Cerebellar cortex (tissue), 1 donor: Measurements from ENCODE around the gene CAP1.
A peak's percentile ranks its signal among the peaks of the same experiment; 100 is the strongest.

ENCODE experiments used
- DNase-seq: peaks from one replicate; pipeline ENCODE4 v3.0.0-alpha.2; 2015; ENCODE audit warnings: low spot score

Gene CAP1

GRCh38 chr1:40058453-40059337 lies 18.2 kb downstream of the CAP1 start:
- no peak for DNase-seq

- no peak for DNase-seq
These were observed 18.9 kb downstream of the CAP1 start for GRCh38 chr1:40059338-40059959.

GRCh38 chr1:40059960-40060750 lies 19.6 kb downstream of the CAP1 start:
- no peak for DNase-seq

DNA sequence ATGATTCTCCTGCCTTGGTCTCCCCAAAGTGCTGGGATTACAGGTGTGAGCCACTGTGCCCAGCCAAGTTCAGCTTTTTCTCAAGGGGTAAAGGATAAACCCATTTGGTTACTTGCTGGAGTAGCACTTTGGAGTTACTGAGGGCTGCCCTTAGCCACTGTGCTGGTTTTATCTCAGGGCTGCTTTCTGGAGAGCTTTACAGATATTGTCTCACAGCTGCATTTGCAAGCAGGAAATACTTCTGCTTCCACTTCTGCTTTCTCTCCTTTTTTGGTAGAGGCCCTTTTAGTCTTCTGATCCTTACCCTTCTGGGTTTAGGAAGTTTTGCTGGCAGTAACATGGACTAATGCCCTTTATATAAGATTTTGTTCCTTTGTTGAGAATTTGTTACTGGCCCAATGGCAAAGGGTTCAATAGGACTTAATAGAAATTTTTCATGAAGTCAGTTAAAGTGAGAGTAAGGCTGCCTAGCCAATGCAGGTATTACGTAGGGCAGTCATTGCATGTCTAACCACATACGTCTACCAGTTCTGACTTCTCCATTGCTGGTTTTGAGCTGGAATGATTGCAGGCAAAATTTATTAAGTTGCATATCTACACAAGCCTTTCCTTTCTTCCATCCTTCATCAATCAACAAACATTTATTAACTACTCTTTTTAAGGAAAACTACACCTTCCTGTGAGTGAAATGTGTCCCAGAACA lies 24.4 kb downstream of the CAP1 start:
- no peak for DNase-seq

GRCh38 chr1:40067023-40067422 lies 26.5 kb downstream of the CAP1 start:
- DNase-seq: no peak

GRCh38 chr1:40067851-40068250 lies 27.3 kb downstream of the CAP1 start:
- no peak for DNase-seq

DNA sequence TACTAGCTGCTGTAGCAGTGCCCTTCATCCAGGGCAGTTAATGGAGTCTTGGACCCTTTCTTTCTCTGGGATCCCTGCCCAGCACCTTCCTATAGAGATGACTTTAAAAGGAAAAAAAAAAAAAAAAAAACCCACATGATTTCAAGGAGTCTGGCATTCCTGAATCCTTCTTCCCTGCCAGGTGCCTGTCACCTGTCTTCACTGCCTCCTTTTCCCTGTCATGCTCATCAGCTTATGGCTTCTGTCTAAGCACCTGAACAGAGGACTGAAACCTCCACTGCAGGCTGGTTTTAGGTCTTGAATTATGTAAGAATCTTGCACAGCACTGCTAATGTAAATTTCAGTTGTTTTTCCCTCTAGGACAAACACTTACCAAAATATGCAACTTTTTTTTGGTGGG lies 31.6 kb downstream of the CAP1 start:
- no peak for DNase-seq

DNA sequence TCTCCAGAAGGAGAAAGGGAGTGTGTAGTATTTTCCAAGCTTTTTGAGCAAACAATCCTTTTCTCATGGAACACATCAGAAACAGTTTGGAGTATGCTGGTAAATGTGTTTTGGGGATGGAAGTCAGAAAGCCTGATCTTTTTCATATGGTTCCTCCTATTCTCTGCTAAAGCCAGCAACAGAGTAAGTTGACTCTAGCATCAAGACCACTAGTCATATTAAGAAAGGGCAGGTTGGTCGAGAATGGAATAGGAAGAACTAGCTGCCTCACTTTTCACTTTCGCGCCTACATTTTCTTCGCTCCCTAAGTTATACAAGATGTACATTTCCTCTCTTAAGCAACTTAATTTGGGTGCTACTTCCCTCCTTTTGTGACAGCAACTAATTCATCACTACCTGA lies 32.5 kb downstream of the CAP1 start:
- DNase-seq: no peak

- DNase-seq: no peak
These were observed 34.7 kb downstream of the CAP1 start for GRCh38 chr1:40075266-40075665.

DNA sequence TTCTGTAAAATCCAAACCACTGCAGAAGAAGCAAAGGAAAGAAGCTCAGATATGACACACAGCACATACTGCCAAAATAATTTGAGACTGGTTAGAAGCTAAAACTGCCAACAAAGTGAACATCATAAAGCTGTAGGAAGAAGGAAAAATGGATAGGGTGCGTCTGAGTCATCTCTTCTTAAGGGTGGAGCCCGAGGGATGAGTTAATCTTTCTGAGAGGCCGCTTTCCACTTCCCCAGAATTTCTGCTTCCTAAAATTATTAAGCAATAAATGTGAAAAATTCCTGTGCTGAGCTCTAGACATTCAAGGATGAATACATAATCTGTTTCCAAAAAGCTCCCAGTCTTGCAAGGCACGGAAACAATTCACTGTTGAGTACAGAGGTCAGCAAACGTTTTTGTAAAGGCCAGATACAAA lies 36.4 kb downstream of the CAP1 start:
- no peak for DNase-seq

- DNase-seq: peak; percentile 71
These were observed 38.2 kb downstream of the CAP1 start for GRCh38 chr1:40078512-40079333.

DNA sequence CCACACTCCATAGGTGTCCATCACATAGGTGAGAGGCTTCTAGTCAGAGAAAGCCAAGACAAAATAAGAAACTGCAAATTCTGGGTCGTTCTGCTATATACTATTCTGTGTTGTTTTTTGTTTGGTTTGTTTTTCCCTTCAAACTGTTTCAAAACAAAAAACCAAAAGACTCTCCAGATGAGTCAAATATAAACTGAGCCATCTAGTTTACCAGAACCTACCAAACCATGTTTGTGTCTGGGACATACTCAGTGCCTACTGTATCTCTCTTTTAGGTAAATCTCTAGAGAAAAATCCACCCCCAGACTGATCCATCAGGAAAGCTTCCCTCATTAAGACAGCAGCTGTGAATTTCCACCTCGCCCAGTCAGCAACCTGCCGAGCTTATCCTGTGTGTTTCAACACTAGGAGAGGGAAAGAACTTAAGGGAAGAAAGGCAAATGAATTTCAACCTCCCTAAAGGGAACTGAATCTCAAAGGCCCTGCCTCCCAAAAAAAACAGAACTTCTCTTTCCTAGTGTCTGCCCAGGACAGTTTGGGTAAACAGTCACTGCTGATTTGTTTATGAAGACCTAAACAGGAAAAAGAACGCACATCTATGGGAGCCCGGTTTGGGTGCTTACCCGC lies 39.4 kb downstream of the CAP1 start:
- DNase-seq: no peak

GRCh38 chr1:40081871-40082270 lies 41.3 kb downstream of the CAP1 start:
- DNase-seq: no peak

- DNase-seq: peak; percentile 78
These were observed 44.2 kb downstream of the CAP1 start for GRCh38 chr1:40084750-40085149.

DNA sequence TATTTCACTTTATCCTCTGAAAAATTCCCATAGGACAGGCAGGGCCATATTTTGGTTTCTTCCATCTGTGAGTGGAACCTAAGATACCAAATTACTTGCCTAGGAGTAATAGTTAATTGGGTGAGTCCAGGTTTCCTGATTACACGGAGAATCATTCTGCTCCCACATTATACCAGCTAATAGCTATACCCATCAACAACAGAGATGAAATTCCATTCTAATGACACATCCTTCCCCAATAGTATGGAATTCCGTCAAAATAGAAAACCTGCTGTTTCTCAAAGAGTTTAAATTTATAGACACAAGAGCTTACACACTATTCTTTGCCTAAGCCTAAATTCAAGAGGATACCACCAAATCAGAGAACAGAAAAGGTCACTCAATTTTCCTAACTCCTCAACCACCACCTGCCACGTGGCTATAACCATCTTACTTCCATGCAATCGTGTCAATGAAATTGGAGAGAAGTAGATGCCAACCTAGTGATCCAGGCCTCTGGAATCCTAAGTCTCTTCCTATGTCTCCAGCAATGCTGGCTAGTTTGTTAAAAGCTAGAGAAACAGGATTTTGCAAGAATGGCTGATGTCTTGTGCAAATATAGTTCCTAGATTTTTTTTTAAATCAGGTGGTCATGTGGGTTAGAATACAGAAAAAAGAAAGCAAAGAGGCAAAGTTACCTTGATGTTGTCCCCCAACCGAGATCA lies 50.3 kb downstream of the CAP1 start:
- no peak for DNase-seq

GRCh38 chr1:40092241-40092640 lies 51.7 kb downstream of the CAP1 start:
- no peak for DNase-seq

GRCh38 chr1:40092706-40093639 lies 52.4 kb downstream of the CAP1 start:
- no peak for DNase-seq

- no peak for DNase-seq
These were observed 54.1 kb downstream of the CAP1 start for GRCh38 chr1:40094466-40095110.
